SU-DHL-6 (cell line): Measurements from ENCODE around the gene PPP4R3A.
"Not testable (repeated sequence)": the region's sequence is repeated elsewhere in the genome, so short reads cannot be mapped to it uniquely, and the experiment has no call there.

Experiments
- H2AFZ ChIP-seq: fragments of 200-600 bp; sonication (generic); 2 replicates; pipeline ENCODE4 v1.6.1; 2014; ENCODE audit warnings: low read depth, mild to moderate bottlenecking, moderate library complexity, mixed read lengths, antibody characterized with exemption, low read length; ENCODE audit not compliant: severe bottlenecking
- H3F3A ChIP-seq: fragments of 200-600 bp; shearing (Covaris generic); 2 replicates; pipeline ENCODE4 v1.6.0; 2016; ENCODE audit warnings: antibody characterized with exemption, mild to moderate bottlenecking; ENCODE audit not compliant: insufficient read depth
- H3K27ac ChIP-seq: fragments of 200-600 bp; sonication (generic); 2 replicates; pipeline ENCODE4 v1.5.1; 2016; ENCODE audit warnings: low read depth, mild to moderate bottlenecking, low read length, moderate library complexity, mixed read lengths
- H3K27me3 ChIP-seq: fragments of 200-600 bp; sonication (generic), shearing (Covaris generic); 2 replicates; pipeline ENCODE4 v1.6.0; 2014; ENCODE audit warnings: mild to moderate bottlenecking, low read length
- H3K36me3 ChIP-seq: fragments of 200-600 bp; sonication (generic); 2 replicates; pipeline ENCODE4 v1.6.1; 2014; ENCODE audit warnings: mild to moderate bottlenecking, low read length, mixed read lengths
- H3K4me2 ChIP-seq: fragments of 300-600, 200-600 bp; shearing (Covaris generic), sonication (generic); 2 replicates; pipeline ENCODE4 v1.6.0; 2014; ENCODE audit warnings: low read length, low read depth, mild to moderate bottlenecking; ENCODE audit not compliant: poor library complexity, severe bottlenecking
- H3K4me3 ChIP-seq: fragments of 200-600 bp; sonication (generic); 2 replicates; pipeline ENCODE4 v1.5.1; 2014; ENCODE audit warnings: antibody characterized with exemption, low read length, mild to moderate bottlenecking, mixed read lengths; ENCODE audit not compliant: insufficient read depth, poor library complexity, severe bottlenecking
- H3K79me2 ChIP-seq: fragments of 200-600 bp; sonication (generic); 2 replicates; pipeline ENCODE4 v1.6.1; 2014; ENCODE audit warnings: mild to moderate bottlenecking, low read length, moderate library complexity; ENCODE audit not compliant: insufficient read depth
- H3K9ac ChIP-seq: fragments of 200-600 bp; sonication (generic); 2 replicates; pipeline ENCODE4 v1.7.0; 2014; ENCODE audit warnings: mild to moderate bottlenecking, low read length
- H3K9me2 ChIP-seq: fragments of 200-600 bp; sonication (generic); replicated peaks from 2 replicates; pipeline ENCODE4 v1.6.1; 2014; ENCODE audit warnings: low read length; ENCODE audit not compliant: insufficient read depth
- H3K9me3 ChIP-seq: fragments of 200-600 bp; sonication (generic); 2 replicates; pipeline ENCODE4 v1.6.1; 2014; ENCODE audit warnings: low read length, mixed read lengths; ENCODE audit not compliant: insufficient read depth
- H4K20me1 ChIP-seq: fragments of 200-600 bp; sonication (generic); 2 replicates; pipeline ENCODE4 v1.6.1; 2014; ENCODE audit warnings: low read depth, mild to moderate bottlenecking, antibody characterized with exemption, low read length, moderate library complexity, mixed read lengths
- CTCF ChIP-seq: fragments of 200-600 bp; sonication (generic); IDR thresholded peaks from one replicate; pipeline ENCODE4 v1.5.1; 2017; ENCODE audit warnings: antibody characterized with exemption, mild to moderate bottlenecking, low read length, moderate library complexity; ENCODE audit not compliant: insufficient read depth, poor library complexity, severe bottlenecking
- EZH2phosphoT487 ChIP-seq: fragments of 200-600 bp; sonication (generic), shearing (Covaris generic); conservative IDR thresholded peaks from 2 replicates; pipeline ENCODE4 v1.6.1; 2018; ENCODE audit warnings: mild to moderate bottlenecking, antibody characterized with exemption, low read length, moderate library complexity, mixed read lengths

The PPP4R3A gene

GRCh38 chr14:91536327-91536726 lies 26.2 kb upstream of the PPP4R3A start:
- Histone ChIP-seq H3K27me3 (no peaks in the 10 kb centered on the region), H3K9ac (no peak overlapping the region), H4K20me1 (no peaks in the 10 kb centered on the region), H3K9me3 (peaks cover 3% of the 10 kb centered on the region; the same call in 1 of the 2 replicates), H3K36me3 (no peaks in the 10 kb centered on the region), H3K4me3 (no peak overlapping the region), H3K79me2 (no peaks in the 10 kb centered on the region), H2AFZ (no peak overlapping the region), H3K9me2 (no peaks in the 10 kb centered on the region), H3F3A (no peaks in the 10 kb centered on the region), H3K4me2 (no peak overlapping the region), H3K27ac (no peak overlapping the region)
- TF ChIP-seq EZH2phosphoT487 = no peak
- no peak for TF ChIP-seq CTCF

GRCh38 chr14:91534059-91534458 lies 23.9 kb upstream of the PPP4R3A start:
- H3K9me3 ChIP-seq, H3K9ac ChIP-seq, H3K4me2 ChIP-seq, H3K4me3 ChIP-seq, H3K9me2 ChIP-seq, H3K27ac ChIP-seq, H4K20me1 ChIP-seq, H3K36me3 ChIP-seq, H3K79me2 ChIP-seq, H3F3A ChIP-seq, H3K27me3 ChIP-seq, H2AFZ ChIP-seq: not testable (repeated sequence)

- Histone ChIP-seq H3K27ac (no peak overlapping the region), H3K4me3 (no peak overlapping the region), H3K36me3 (no peaks in the 10 kb centered on the region), H2AFZ (no peak overlapping the region), H3K9me2 (no peaks in the 10 kb centered on the region), H3K9ac (no peak overlapping the region), H3K79me2 (no peaks in the 10 kb centered on the region), H3K4me2 (no peak overlapping the region), H3K27me3 (no peaks in the 10 kb centered on the region), H4K20me1 (no peaks in the 10 kb centered on the region), H3F3A (no peaks in the 10 kb centered on the region), H3K9me3 (no peaks in the 10 kb centered on the region)
- TF ChIP-seq EZH2phosphoT487 (no peak), CTCF (no peak)
Measured at GRCh38 chr14:91533623-91534022, 23.5 kb upstream of the PPP4R3A start.

- Histone ChIP-seq H3K27ac (no peak overlapping the region), H3K4me2 (no peak overlapping the region), H3K9ac (no peak overlapping the region), H3K36me3 (no peaks in the 10 kb centered on the region), H3K9me2 (no peaks in the 10 kb centered on the region), H3K79me2 (no peaks in the 10 kb centered on the region), H3K27me3 (no peaks in the 10 kb centered on the region), H3K4me3 (no peak overlapping the region), H3F3A (no peaks in the 10 kb centered on the region), H2AFZ (no peak overlapping the region), H3K9me3 (no peaks in the 10 kb centered on the region), H4K20me1 (no peaks in the 10 kb centered on the region)
- TF ChIP-seq CTCF (no peak), EZH2phosphoT487 (no peak)
Measured at GRCh38 chr14:91523972-91524371, 13.9 kb upstream of the PPP4R3A start.
